ENCODE data around the gene RPRD1B.

- TF ChIP-seq USF2 (IDR thresholded peaks at IDR 0.05; ENCODE audit: low read depth, low read length) (no peak), CTCF (conservative IDR thresholded peaks at IDR 0.05; ENCODE audit: low read depth, low read length) (no peak), RCOR1 (IDR thresholded peaks at IDR 0.05; ENCODE audit: insufficient replicate concordance, low read length) (no peak), RAD21 (IDR thresholded peaks at IDR 0.05; ENCODE audit: low read length) (no peak), MXI1 (IDR thresholded peaks at IDR 0.05; ENCODE audit: borderline replicate concordance, low read depth, low read length) (no peak), FOS (IDR thresholded peaks at IDR 0.05; ENCODE audit: low read depth, low read length) (no peak), POLR2A (IDR thresholded peaks at IDR 0.05; ENCODE audit: low read depth, low read length) (no peak)
Measured at GRCh38 chr20:38110525-38111178, 77.1 kb downstream of the RPRD1B start.

Measured in IMR-90 (cell line).